ENCODE data around the gene REXO4. TPM values are rescaled to one million over a fixed set of nuclear protein-coding genes. Genes with fewer than 3 reads are reported as not detected.

The REXO4 gene
- total and polyA plus RNA-seq, 2 of the 4 experiments (the other 2 are of a cell fraction): 16.1 to 21.8 TPM

GRCh38 chr9:133356391-133357091 is 61.3 kb downstream of the REXO4 start, which contains the start of the genes SURF1 and SURF2:
SURF1 (minus strand) TSS chr9:133356487; CDS start chr9:133356453, 34 bp downstream.
SURF2 (plus strand) TSS chr9:133356550; CDS start chr9:133356593, 43 bp downstream.
- Histone ChIP-seq H3K9me1 (ENCODE audit: insufficient read depth, low read length) (no peaks in the 10 kb centered on the region; the same call in 1 of the 2 replicates), H4K5ac (ENCODE audit: low read depth, low read length) (peak within 1 kb of the TSS; percentile 83), H3K4me2 (ENCODE audit: low read depth, low read length) (peak within 1 kb of the TSS; percentile 97), H2BK20ac (ENCODE audit: low read depth, low read length) (no peak within 1 kb of the TSS), H4K20me1 (ENCODE audit: insufficient read depth, low read length) (peaks cover 51% of the 10 kb centered on the region), H3K4me3 (ENCODE audit: insufficient read depth, low read depth, low read length) (peak within 1 kb of the TSS; percentile 99), H3K23ac (ENCODE audit: low read depth, low read length) (peak within 1 kb of the TSS; percentile 75; the same call in 1 of the 2 replicates), H3K4ac (ENCODE audit: low read depth, low read length) (peak within 1 kb of the TSS; percentile 87), H2BK15ac (ENCODE audit: low read depth, low read length) (no peak within 1 kb of the TSS), H2AFZ (replicated peaks; ENCODE audit: low read length, poor library complexity) (peak within 1 kb of the TSS; percentile 93), H3K9me3 (ENCODE audit: control insufficient read depth, insufficient read depth, low read length) (no peaks in the 10 kb centered on the region), H3K27ac (ENCODE audit: insufficient read depth, low read length) (peak within 1 kb of the TSS; percentile 87), H2BK120ac (ENCODE audit: low read depth, low read length) (peak within 1 kb of the TSS; percentile 43; the same call in 1 of the 2 replicates), H3K56ac (ENCODE audit: extremely low read depth, insufficient read depth, low read length) (peak within 1 kb of the TSS; percentile 60; the same call in 1 of the 2 replicates), H3K36me3 (ENCODE audit: control insufficient read depth, insufficient read depth, low read length) (peaks cover 42% of the 10 kb centered on the region), H3K4me1 (ENCODE audit: control insufficient read depth, insufficient read depth, low read length) (peaks cover 10% of the 10 kb centered on the region; the same call in 1 of the 2 replicates), H2AK9ac (replicated peaks; ENCODE audit: low read depth, low read length, poor library complexity) (peak within 1 kb of the TSS; percentile 96), H4K8ac (ENCODE audit: low read depth in 2 of 2, low read length in 2 of 2) (peak within 1 kb of the TSS; percentile 82 to 89; a peak in 2 of 4 replicates), H3K9ac (ENCODE audit: low read depth, low read length) (peak within 1 kb of the TSS; percentile 88), H3K14ac (replicated peaks; ENCODE audit: low read depth, low read length) (peak within 1 kb of the TSS; percentile 81; the same call in 1 of the 2 replicates), H2AK5ac (ENCODE audit: low read depth, low read length) (peak within 1 kb of the TSS; percentile 66), H4K91ac (ENCODE audit: insufficient read depth, low read depth, low read length) (peak within 1 kb of the TSS; percentile 66), H3K79me1 (ENCODE audit: low read depth in 1 of 2, low read length in 2 of 2) (peaks cover 27 to 80% of the 10 kb centered on the region in 2 experiments), H3K27me3 (ENCODE audit: control insufficient read depth, insufficient read depth, low read length) (no peaks in the 10 kb centered on the region), H2BK5ac (ENCODE audit: low read depth, low read length, poor library complexity, severe bottlenecking) (peak within 1 kb of the TSS; percentile 43), H3K18ac (ENCODE audit: low read depth, low read length) (peak within 1 kb of the TSS; percentile 58; the same call in 1 of the 2 replicates)
- POLR2A ChIA-PET (ENCODE audit: unreplicated experiment): interaction anchor here (1.1 kb wide), 1 partner anchor 9 kb away, joined by 6 read pairs; the partner anchor contains the start of genes MED22 and RPL7A
- DNase-seq (peak; percentile 66), ATAC-seq (ENCODE audit: low read depth) (peak; percentile 83)
- intact Hi-C loops (cut with micrococcal nuclease): loop anchor here (2.0 kb wide), 1 partner anchor 130 kb away; no protein-coding TSS in a partner anchor
- dilution Hi-C loops (cut with HindIII; ENCODE audit: low sequenced_read_pairs, unreplicated experiment): no loop called here
- 0% methylated on average over 19 of the region's 78 CpGs; no CpG with 5 or more reads in 1 of the 2 experiments for WGBS, 2 experiments (ENCODE audit: extremely low coverage in 2 of 2, insufficient read length in 1 of 2)
- no TSS peak for BruUV-seq (replicated peaks)
- TF ChIP-seq NFE2L2 (IDR thresholded peaks at IDR 0.05; ENCODE audit: low read depth, low read length) (no peak), MXI1 (IDR thresholded peaks at IDR 0.05; ENCODE audit: borderline replicate concordance, low read depth, low read length) (peak; percentile 70), POLR2A (IDR thresholded peaks at IDR 0.05; ENCODE audit: low read depth, low read length) (peak; percentile 40; the same call in 1 of the 2 replicates), USF2 (IDR thresholded peaks at IDR 0.05; ENCODE audit: low read depth, low read length) (no peak), BHLHE40 (IDR thresholded peaks at IDR 0.05; ENCODE audit: low read depth, low read length) (no peak), CTCF (conservative IDR thresholded peaks at IDR 0.05; ENCODE audit: low read depth, low read length) (no peak), RCOR1 (IDR thresholded peaks at IDR 0.05; ENCODE audit: insufficient replicate concordance, low read length) (no peak), RAD21 (IDR thresholded peaks at IDR 0.05; ENCODE audit: low read length) (no peak), MAZ (IDR thresholded peaks at IDR 0.05; ENCODE audit: borderline replicate concordance, low read depth, low read length) (peak; percentile 30; the same call in 1 of the 2 replicates), RFX5 (IDR thresholded peaks at IDR 0.05; ENCODE audit: low read depth, low read length) (no peak)
- in situ Hi-C loops (cut with MboI; ENCODE audit: low sequenced_read_pairs): no loop called here
- CTCF ChIA-PET: no interaction called here
